Stimulated activated CD4-positive, alpha-beta T cell treated with anti-CD3 and anti-CD28 coated beads, Interleukin-15, amount 100 ng/mL, for 48 hours (primary cell): ENCODE data around the gene DIRAS3.
"Not testable (repeated sequence)": the region's sequence is repeated elsewhere in the genome, so short reads cannot be mapped to it uniquely, and the experiment has no call there.

Experiments used
- DNase-seq, 2 donors: peaks; one replicate each; pipeline ENCODE4 v3.0.0-alpha.2; 2020; ENCODE audit warnings: low read depth in 2 of 2

Gene DIRAS3

DNA sequence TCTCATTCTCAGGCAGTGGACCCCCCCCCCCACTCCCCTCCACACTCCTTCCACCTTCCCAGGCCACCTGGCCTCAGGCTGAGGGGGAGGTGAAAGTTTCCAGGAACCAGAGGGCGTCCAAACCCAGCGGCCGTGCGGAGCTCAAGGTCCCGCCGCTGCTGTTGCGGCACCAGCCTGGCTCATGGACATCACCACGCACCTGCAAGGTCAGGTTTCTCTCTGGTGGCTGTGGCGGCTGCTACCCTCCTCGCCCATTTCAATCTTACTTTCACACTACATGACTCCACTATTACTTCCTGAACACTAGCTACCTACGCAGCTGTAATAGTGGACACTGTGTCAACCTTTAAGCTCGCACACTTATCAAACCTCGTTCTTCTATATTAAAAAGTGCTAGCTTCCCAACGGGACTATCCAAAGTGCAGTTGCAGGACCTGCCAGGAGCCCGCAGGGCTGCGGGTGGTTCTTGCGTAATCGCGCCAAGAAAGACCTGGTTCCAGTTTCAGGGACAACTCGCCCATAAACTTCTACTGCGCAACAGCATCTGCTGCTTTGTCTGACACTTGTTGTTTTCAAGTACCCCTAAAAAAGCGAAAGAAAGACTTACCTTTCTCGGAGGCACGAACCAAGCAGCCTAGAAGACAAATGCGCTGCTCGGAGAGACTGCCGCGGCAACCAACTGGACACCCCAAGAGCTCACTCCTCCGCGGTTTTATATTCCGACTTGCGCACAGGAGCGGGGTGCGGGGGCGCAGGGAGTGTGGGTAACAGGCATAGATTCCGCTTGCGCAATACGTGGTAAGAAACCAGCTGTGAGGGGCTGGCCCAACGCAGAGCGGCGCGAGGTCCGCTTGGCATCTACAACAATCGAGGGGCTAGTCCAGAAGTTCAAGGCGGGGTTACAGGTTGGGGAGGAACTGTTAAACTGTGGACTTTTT, at the start of gene DIRAS3:
DIRAS3 (minus strand) TSS at position 687 of the 938 bp plus-strand sequence. CDS start 3,330 bp downstream, outside the sequence.
- DNase-seq, result no peak

DNA sequence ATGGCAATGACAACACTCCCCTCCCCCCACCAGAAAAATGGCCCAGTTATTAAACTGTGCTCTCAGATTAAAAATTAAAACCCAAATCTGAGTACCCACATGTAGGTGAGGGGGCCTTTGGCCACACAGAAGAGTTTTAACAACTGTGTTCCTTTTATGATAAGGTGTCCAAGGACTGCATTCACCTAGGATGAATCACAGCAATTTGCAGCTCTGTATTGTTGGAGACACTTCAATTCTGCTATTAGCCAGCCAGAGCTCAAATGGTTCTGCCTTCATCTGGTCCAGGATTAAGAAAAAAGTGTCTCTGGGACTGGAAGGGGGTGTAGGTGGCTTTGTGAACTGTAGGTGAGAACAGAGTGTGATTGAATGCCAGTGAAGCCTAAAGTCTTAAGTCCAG, 43.3 kb upstream of the DIRAS3 start:
- DNase-seq, result no peak

DNA sequence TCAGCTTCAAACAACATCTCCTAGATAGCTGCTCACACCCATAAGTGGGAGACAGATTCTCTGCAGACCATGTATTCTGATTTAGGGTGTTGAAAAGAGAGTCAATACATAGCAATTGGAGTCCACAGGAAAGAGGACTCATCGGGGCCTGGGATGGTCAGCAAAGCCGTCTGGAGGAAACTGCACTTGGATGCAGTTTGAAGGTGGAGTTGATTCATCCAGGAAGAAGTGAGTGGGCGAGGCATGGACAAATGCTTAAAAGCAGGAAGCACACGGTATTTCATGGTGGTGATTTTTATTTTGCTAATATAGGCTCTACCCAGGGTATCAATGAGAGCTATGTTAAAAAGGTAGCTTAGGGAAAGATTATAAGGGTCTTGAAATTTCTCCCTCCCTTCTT, 36.8 kb upstream of the DIRAS3 start:
- DNase-seq, result no peak

DNA sequence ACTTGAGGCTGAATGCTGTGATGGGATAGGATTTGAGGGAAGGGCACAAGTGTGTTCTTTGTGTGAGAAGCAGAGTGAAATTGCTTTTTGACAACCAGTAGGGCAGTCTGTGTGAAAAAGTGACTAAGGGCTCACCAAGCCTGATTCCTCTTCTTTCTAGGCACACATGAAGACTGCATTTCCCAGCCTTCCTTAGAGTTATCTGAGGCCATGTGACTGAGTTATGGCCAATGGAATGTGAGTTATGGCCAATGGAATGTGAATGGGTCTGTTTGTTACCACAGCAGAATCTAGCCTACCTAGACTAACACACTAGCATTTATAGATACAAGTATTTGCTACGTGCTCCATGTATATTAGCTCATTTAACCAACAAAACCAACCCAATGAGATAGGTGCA, 35.3 kb upstream of the DIRAS3 start:
- DNase-seq, result no peak

GRCh38 chr1:68083686-68084085, 33.3 kb upstream of the DIRAS3 start:
- DNase-seq, result no peak

DNA sequence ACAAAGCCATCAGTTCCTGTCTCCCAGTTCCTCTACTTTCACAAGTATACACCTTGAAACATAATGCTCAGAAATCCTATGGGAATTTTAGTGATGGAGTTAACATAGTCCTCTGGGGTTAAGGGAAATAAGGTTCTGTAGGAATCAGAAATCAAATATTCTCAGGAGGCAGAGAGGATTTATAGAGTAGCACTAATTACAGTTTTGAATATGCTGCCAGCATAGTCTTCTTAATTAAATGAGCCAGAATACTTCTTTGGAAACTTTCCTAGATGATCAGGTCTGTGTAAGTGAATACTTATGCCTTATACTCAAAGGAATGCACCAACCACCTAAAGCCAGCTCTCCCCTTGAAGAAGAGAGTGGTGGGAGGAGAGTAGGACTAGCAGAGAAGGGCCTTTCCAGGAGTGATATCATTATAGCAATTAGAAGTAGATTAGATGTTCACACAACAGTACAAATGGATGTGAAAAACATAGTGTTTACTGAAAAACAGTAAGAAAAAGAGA, 31.4 kb upstream of the DIRAS3 start:
- DNase-seq, result no peak

- no peak for DNase-seq
Observed at GRCh38 chr1:68078647-68079046, 28.2 kb upstream of the DIRAS3 start.

- no peak for DNase-seq
Observed at GRCh38 chr1:68074472-68074871, 24.0 kb upstream of the DIRAS3 start.

- DNase-seq, result no peak
Observed at GRCh38 chr1:68065766-68066165, 15.3 kb upstream of the DIRAS3 start.

DNA sequence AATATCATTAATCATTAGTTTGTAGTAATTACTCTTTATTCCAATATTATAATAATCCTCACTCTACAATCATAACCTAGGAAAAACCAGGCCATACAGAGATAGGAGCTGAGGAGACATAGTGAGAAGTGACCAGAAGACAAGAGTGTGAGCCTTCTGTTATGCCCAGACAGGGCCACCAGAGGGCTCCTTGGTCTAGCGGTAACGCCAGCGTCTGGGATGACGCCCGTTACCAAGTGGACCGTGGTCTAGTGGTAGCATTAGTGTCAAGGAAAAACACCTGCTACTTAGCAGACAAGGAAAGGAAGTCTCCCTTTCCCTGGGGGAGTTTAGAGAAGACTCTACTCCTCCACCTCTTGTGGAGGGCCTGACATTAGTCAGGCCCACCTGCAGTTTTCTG, 7.6 kb upstream of the DIRAS3 start:
- not testable (repeated sequence) for DNase-seq

DNA sequence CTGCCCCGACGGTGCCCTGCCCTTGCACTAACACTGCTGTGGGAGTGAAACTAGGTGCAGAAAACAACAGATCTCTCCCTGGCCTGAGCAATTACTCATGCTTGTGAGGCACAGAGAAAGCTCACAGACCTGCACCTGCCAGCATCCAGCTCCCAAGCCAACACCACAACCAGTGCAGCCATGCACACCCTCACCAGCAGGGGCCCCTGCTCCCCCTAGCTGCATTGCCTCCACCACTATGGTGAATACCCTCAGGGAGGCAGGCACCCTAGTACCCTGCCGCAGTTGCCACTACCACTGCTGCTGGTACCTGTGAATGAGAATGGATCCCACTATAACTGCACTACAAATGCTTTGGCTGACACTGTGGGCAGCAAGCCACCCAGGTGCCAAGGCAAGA, 7.1 kb upstream of the DIRAS3 start:
- no peak for DNase-seq

GRCh38 chr1:68057050-68057449, 6.6 kb upstream of the DIRAS3 start:
- DNase-seq, result no peak

- DNase-seq, result no peak
Observed at GRCh38 chr1:68051475-68051874, 1.0 kb upstream of the DIRAS3 start.

DNA sequence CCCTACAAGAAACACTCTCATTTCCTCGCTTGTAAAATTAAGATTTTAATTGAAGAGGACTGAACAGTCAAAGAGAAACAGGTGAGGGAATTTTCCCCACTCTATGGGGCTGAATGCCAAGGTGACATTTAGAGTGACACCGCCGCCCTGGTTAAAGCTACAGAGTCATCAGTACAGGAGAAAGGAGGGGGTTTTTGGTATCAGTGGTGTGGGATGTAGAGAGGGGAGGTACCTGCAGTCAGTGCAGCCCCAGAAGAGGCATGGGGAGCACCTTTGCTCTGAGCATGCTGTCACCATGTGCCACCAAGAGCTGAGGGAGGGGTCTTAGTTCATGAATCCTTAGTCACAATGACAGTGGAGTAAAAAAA, 2.8 kb downstream of the DIRAS3 start:
- no peak for DNase-seq

DNA sequence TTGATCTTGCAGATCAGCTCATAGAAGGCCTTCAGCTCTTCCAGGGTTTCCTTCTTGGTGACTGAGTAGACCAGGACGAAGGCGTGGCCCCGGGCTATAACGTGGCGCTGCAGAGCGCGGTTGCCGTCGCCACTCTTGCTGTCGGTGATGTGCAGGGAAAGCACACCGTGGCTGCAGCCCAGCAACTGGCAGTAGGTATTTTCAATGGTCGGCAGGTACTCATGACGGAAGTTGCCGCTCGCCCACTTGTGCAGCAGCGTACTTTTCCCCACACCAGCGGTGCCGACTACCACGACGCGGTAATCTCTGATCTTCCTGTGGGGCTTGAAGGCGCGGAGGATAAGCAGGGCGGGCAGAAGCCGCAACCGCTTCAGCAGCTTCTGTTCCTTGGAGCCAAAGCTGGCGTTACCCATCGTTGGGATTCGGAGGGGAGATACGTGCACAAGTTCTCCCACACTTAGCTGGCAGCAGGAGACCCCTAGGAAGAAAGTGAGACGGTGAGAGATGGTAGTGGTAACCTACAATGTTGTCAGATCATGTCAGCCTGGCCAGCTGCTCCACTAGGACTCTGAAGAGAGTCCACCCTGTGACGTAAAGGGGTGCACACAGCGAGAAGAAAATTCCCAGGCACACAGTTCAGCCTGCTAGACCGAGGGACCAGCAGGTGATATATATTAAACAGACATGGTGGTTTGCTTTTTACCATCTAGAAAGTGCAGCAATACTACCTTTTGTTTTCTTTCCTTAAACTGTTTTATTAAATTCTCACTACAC, 3.4 kb downstream of the DIRAS3 start:
- DNase-seq, result no peak

DNA sequence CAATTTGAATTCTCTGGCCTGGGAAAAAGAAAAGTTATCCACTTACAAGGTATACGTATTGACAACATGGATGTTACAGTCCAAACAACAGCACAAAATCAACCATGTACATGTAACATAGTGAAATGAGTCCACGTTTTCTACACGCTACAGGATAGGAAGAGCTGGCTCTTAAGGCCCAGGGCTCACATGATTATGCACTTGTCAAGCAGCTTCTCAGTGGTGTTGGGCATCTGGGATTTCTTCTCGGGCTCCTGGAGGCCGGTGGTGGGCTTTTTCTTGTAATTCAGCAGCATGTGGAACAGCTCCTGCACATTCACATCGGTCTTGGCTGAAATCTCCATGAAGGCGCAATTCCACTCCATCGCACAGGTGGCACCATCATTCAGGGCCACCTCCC, 4.0 kb downstream of the DIRAS3 start:
- no peak for DNase-seq

- no peak for DNase-seq
Observed at GRCh38 chr1:68045511-68046180, 4.8 kb downstream of the DIRAS3 start.

DNA sequence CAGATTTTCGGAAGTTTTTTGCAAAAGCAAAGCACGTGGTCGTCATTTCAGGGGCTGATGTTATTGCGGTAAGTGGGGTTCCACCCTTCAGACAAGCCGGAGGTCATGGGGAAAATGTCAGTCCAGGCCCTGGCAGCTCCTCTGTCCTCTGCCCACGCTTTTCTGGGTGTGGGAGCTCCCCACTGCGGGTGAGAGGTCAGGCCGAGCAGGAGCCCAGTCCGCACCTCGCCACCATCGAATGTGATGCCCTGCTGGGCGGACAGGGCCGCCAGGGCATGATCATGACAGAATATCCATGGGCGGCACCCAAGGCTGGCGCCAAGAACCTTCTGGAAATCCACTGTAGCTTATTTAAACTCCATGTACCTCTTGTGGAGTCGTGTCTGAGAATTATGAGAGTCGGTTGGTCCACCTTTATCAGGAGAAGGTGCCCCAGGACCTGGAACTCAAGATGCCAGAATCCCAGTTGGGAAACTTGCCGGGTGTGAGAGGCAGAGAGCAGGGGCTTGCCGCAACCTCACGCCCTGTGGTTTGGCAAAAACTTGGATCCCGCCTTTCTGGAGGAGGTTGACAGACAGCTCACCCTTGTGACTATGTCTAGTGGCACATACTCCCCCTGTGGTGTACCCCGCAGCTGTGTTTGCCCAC, 6.9 kb downstream of the DIRAS3 start:
- DNase-seq, result no peak

GRCh38 chr1:68036946-68037345, 13.5 kb downstream of the DIRAS3 start:
- DNase-seq, result no peak

DNA sequence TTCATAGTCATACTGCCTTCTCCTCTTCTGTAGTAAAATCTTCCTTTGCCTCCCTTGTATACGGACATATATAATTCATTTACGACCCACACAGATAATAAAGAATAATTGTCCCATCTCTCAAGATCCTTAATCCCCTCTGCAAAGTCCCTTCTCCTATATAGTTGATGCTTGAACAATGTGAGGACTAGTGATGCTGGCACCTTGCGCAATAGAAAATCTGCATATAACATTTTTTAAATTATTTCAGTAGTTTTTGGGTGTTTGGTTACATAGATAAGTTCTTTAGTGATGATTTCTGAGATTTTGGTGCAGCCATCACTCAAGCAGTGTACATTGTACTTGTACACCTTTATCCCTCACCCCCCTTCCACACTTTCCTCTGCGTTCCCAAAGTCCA, 21.0 kb downstream of the DIRAS3 start:
- no peak for DNase-seq

GRCh38 chr1:68028566-68028965, 21.9 kb downstream of the DIRAS3 start:
- DNase-seq, result no peak
